HG03378 (cell line): ENCODE measurements around the gene DYSF.

Experiments used
- ATAC-seq: cut with Tn5 transposase; IDR thresholded peaks from one replicate; pipeline ENCODE4 v1.9.1; 2021; ENCODE audit warnings: mild to moderate bottlenecking, moderate library complexity; ENCODE audit not compliant: unreplicated experiment

The DYSF gene

GRCh38 chr2:71455741-71456569, 2.6 kb downstream of the DYSF start:
- ATAC-seq, result no peak

GRCh38 chr2:71456617-71457016, 3.3 kb downstream of the DYSF start:
- ATAC-seq, result no peak

- no peak for ATAC-seq
These were observed 4.0 kb downstream of the DYSF start for GRCh38 chr2:71457123-71457915.

GRCh38 chr2:71457923-71458322, 4.6 kb downstream of the DYSF start:
- no peak for ATAC-seq

GRCh38 chr2:71458413-71459083, 5.2 kb downstream of the DYSF start:
- no peak for ATAC-seq

- no peak for ATAC-seq
These were observed 5.7 kb downstream of the DYSF start for GRCh38 chr2:71459084-71459431.

GRCh38 chr2:71460056-71460455, 6.7 kb downstream of the DYSF start:
- ATAC-seq, result no peak

- ATAC-seq, result no peak
These were observed 7.4 kb downstream of the DYSF start for GRCh38 chr2:71460595-71461303.

GRCh38 chr2:71461304-71461671, 7.9 kb downstream of the DYSF start:
- ATAC-seq, result no peak

GRCh38 chr2:71462056-71462605, 8.8 kb downstream of the DYSF start:
- ATAC-seq, result no peak

- no peak for ATAC-seq
These were observed 9.4 kb downstream of the DYSF start for GRCh38 chr2:71462641-71463341.

- ATAC-seq, result no peak
These were observed 9.9 kb downstream of the DYSF start for GRCh38 chr2:71463342-71463654.

GRCh38 chr2:71464389-71464788, 11.0 kb downstream of the DYSF start:
- ATAC-seq, result no peak

GRCh38 chr2:71465356-71465755, 12.0 kb downstream of the DYSF start:
- ATAC-seq, result no peak

GRCh38 chr2:71465961-71466300, 12.6 kb downstream of the DYSF start:
- no peak for ATAC-seq

GRCh38 chr2:71466301-71467179, 13.2 kb downstream of the DYSF start:
- no peak for ATAC-seq

- ATAC-seq, result no peak
These were observed 13.9 kb downstream of the DYSF start for GRCh38 chr2:71467180-71467815.

GRCh38 chr2:71468279-71469015, 15.1 kb downstream of the DYSF start:
- no peak for ATAC-seq
